ENCODE data around the gene SCRN1. TPM values are rescaled to one million over a fixed set of nuclear protein-coding genes. Genes with fewer than 3 reads are reported as not detected.

Gene SCRN1, protein sequence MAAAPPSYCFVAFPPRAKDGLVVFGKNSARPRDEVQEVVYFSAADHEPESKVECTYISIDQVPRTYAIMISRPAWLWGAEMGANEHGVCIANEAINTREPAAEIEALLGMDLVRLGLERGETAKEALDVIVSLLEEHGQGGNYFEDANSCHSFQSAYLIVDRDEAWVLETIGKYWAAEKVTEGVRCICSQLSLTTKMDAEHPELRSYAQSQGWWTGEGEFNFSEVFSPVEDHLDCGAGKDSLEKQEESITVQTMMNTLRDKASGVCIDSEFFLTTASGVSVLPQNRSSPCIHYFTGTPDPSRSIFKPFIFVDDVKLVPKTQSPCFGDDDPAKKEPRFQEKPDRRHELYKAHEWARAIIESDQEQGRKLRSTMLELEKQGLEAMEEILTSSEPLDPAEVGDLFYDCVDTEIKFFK
- total RNA-seq: 10 to 100 TPM; 14.4 to 66.5 (median 44.1) TPM

DNA sequence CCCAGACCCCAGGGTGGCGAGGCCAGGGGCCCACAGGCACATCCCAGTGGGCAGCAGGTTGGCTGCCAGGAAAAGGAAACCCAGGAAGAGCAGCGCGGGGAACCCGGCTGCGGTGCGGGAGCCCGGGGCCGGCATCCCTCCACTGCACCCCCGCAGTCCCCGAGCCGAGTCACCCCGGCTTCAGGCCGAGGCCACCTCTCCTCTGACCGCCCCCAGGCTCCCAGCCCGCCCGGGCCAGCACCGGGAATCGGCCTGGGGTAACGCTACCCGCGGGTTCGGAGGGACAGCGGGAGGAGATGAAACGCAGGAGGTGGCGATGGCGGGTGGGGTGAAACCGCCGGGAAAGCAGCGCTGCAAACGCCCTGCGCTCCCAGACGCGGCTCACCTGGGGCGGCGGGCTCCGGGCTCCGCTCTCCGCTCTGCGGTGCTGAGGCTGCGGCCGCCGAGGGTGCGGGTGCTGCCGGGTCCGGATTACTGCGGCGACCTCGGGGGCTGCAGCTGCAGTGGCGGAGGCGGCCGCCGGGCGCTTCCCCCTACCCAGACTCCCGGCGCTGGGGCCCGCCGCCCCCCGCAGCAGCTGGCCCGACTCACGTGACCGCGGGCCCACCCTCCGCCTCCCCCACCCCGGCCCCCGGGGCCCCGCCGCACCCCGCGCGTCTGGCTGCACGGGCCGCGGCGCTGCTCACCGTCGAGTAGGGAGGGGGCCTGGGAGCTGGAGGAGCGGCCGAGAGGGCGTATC, at the start of gene SCRN1:
TSS of gene SCRN1 (minus strand) at position 545 of the 739 bp plus-strand sequence. CDS start 20,734 bp downstream, outside the sequence.
- intact Hi-C loops (cut with DNase I; ENCODE audit: low total_unique reads): no loop called here
- Histone ChIP-seq H3K27me3 (no peaks in the 10 kb centered on the region), H3K36me3 (no peaks in the 10 kb centered on the region), H3K4me3 (peak within 1 kb of the TSS; percentile 79 to 88), H3K27ac (peak within 1 kb of the TSS; percentile 89 to 93), H3K4me1 (no peaks in the 10 kb centered on the region), H3K9me3 (peaks cover 0 to 3% of the 10 kb centered on the region in 2 donors)
- TF ChIP-seq POLR2A (IDR thresholded peaks at IDR 0.05): peak in 1 of 2 donors; percentile 52
- TF ChIP-seq, protein P1, sequence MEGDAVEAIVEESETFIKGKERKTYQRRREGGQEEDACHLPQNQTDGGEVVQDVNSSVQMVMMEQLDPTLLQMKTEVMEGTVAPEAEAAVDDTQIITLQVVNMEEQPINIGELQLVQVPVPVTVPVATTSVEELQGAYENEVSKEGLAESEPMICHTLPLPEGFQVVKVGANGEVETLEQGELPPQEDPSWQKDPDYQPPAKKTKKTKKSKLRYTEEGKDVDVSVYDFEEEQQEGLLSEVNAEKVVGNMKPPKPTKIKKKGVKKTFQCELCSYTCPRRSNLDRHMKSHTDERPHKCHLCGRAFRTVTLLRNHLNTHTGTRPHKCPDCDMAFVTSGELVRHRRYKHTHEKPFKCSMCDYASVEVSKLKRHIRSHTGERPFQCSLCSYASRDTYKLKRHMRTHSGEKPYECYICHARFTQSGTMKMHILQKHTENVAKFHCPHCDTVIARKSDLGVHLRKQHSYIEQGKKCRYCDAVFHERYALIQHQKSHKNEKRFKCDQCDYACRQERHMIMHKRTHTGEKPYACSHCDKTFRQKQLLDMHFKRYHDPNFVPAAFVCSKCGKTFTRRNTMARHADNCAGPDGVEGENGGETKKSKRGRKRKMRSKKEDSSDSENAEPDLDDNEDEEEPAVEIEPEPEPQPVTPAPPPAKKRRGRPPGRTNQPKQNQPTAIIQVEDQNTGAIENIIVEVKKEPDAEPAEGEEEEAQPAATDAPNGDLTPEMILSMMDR (IDR thresholded peaks at IDR 0.05): peak in 2 of 4 experiments; percentile 16 to 39
- DNase-seq: peak; percentile 22 to 58

DNA sequence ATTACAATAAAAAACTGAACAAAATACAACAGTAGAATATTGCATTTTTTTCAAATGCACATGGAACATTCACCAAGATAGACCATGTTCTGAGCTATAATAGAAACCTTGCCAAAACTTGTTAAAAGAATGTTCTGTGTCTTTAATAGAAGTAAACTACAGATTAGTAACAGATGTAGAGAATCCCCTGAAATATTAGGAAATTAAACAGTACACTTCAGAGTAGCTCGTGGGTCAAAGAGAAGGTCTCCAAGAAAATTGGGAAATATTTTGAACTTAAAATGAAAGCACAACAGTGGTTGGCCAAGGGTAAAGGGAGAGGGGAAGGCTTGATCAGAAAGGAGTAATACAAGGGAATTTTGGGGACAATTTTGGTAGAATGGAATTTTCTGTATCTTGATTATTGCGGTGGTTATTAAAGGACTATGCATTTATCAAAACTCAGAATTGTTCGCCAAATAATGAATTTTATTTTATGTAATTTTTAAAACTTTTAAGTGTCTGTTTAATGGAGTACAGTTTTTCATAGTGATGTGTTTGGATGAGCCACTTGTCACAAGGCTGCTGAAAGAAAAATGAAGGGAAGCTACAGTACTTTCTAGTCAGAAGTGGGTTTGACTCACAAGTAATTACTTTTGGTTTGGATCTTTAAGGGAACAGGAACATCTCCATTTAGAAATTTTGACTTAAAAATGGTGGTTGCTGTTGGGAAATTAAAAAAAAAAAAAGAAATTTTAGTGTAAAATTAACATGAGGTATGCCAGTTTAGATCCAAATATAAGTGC, 48.8 kb upstream of the SCRN1 start:
- Histone ChIP-seq H3K4me3 (no peak overlapping the region), H3K36me3 (no peaks in the 10 kb centered on the region), H3K4me1 (no peaks in the 10 kb centered on the region), H3K9me3 (no peaks in the 10 kb centered on the region), H3K27me3 (no peaks in the 10 kb centered on the region), H3K27ac (peak overlapping the region; percentile 40 to 46)
- TF ChIP-seq, protein P1 (IDR thresholded peaks at IDR 0.05): no peak
- no peak for TF ChIP-seq POLR2A (IDR thresholded peaks at IDR 0.05)
- intact Hi-C loops (cut with DNase I; ENCODE audit: low total_unique reads): no loop called here
- no peak for DNase-seq

DNA sequence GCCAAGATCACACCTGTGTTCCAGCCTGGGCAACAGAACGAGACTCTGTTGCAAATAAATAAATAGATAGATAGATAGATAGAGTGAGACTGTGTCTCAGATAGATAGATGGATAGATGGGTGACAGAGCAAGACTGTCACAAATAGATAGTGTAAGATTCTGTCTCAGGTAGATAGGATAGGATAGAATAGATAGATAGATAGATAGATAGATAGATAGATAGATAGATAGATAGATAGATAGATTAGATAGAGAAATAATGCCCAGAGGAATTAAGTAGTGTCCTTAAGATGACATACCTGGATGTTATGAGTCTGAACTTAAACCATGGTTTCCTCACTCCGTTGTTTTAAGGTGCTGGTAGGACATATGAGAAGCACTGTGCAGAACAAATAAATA, 46.6 kb upstream of the SCRN1 start:
- Histone ChIP-seq H3K27ac (no peak overlapping the region), H3K9me3 (no peaks in the 10 kb centered on the region), H3K27me3 (no peaks in the 10 kb centered on the region), H3K4me1 (no peaks in the 10 kb centered on the region), H3K4me3 (no peak overlapping the region), H3K36me3 (no peaks in the 10 kb centered on the region)
- TF ChIP-seq POLR2A (IDR thresholded peaks at IDR 0.05): no peak
- TF ChIP-seq, protein P1 (IDR thresholded peaks at IDR 0.05): no peak
- no peak for DNase-seq
- intact Hi-C loops (cut with DNase I; ENCODE audit: low total_unique reads): no loop called here

DNA sequence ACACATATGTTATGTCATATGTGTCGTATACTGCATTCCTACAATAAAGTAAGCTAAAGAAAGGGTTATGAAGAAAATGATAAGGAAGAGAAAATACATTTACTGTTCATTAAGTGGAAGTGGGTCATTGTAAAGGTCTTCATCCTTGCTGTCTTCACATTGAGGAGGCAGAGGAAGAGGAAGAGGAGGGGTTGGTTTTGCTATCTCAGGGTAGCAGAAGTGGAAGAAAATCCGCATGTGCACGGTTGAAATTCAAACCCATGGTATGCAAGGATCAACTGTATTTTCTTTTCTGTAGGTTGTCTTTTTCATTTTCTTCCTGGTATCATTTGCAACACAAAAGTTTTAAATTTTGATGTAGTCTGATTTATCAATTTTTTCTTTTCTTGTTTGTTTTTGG, 44.9 kb upstream of the SCRN1 start:
- Histone ChIP-seq H3K4me1 (no peaks in the 10 kb centered on the region), H3K27ac (no peak overlapping the region), H3K36me3 (no peaks in the 10 kb centered on the region), H3K9me3 (no peaks in the 10 kb centered on the region), H3K4me3 (no peak overlapping the region), H3K27me3 (no peaks in the 10 kb centered on the region)
- DNase-seq: no peak
- TF ChIP-seq, protein P1 (IDR thresholded peaks at IDR 0.05): no peak
- no peak for TF ChIP-seq POLR2A (IDR thresholded peaks at IDR 0.05)
- intact Hi-C loops (cut with DNase I; ENCODE audit: low total_unique reads): no loop called here

All from uterus (tissue), 4 donors.